Calu3 (cell line): ENCODE results near the gene SHC2. TPM values are rescaled to one million over a fixed set of nuclear protein-coding genes. Genes with fewer than 3 reads are reported as not detected.
"Not testable (repeated sequence)": the region's sequence is repeated elsewhere in the genome, so short reads cannot be mapped to it uniquely, and the experiment has no call there.

Experiments
- BruUV-seq: library from RNA; stranded (reverse); fragments of 400-500 nt; replicated peaks from 2 replicates; lab custom pipeline; 2021; lab: Mats Ljungman, UMichigan
- CTCF ChIA-PET: fragments of 300-600 bp; sonication (Branson Sonifier 250); formaldehyde crosslinking; loops from one replicate; lab custom pipeline; 2022; ENCODE audit warnings: antibody characterized with exemption; lab: Charles Lee
- DNase-seq: peaks from one replicate; pipeline ENCODE4 v3.0.0; 2022
- H3K27ac Mint-ChIP-seq: one replicate; pipeline ENCODE4 v1.8.0; 2022; ENCODE audit warnings: mixed read lengths; ENCODE audit not compliant: unreplicated experiment
- H3K27me3 Mint-ChIP-seq: one replicate; pipeline ENCODE4 v1.8.0; 2022; ENCODE audit warnings: mixed read lengths; ENCODE audit not compliant: unreplicated experiment
- H3K36me3 Mint-ChIP-seq: one replicate; pipeline ENCODE4 v1.8.0; 2022; ENCODE audit warnings: mild to moderate bottlenecking, moderate library complexity, mixed read lengths; ENCODE audit not compliant: insufficient read depth, unreplicated experiment
- H3K4me1 Mint-ChIP-seq: one replicate; pipeline ENCODE4 v1.8.0; 2022; ENCODE audit warnings: mild to moderate bottlenecking, low read depth, mixed read lengths; ENCODE audit not compliant: unreplicated experiment
- H3K4me3 Mint-ChIP-seq: one replicate; pipeline ENCODE4 v1.8.0; 2022; ENCODE audit warnings: mild to moderate bottlenecking, low read depth, moderate library complexity, mixed read lengths; ENCODE audit not compliant: unreplicated experiment
- H3K9me3 Mint-ChIP-seq: one replicate; pipeline ENCODE4 v1.8.0; 2022; ENCODE audit warnings: low read depth, mixed read lengths; ENCODE audit not compliant: unreplicated experiment
- intact Hi-C: fragments of 100-400 bp; cut with micrococcal nuclease; formaldehyde crosslinking; loops from one replicate; pipeline ENCODE4 v1.10.0; 2022; ENCODE audit not compliant: unreplicated experiment
- total RNA-seq: library from RNA; stranded (reverse); gene quantifications from 2 replicates; pipeline ENCODE4 v1.2.3, GENCODE V29; 2022
- TF ChIP-seq, protein P1 (sequence below): fragments of 200-600 bp; IDR thresholded peaks from one replicate; pipeline ENCODE4 v1.8.0; 2022; ENCODE audit warnings: antibody characterized with exemption; ENCODE audit not compliant: unreplicated experiment

Gene SHC2
- total RNA-seq, 1 experiment from 2014 or later: 8.4 TPM

DNA sequence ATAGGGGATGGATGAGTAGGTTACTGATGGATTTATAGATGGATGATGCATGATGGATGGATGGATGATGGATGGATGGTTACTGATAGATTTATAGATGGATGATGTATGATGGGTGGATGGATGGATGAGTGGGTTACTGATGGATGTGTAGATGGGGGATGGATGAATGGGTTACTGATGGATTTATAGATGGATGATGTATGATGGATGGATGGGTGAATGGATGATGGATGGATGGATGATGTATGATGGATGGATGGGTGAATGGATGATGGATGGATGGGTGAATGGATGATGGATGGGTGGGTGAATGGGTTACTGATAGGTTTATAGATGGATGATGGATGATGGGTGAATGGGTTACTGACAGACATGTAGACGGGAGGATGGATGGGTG, 45.5 kb downstream of the SHC2 start:
- Mint-ChIP-seq H3K36me3 (no peaks in the 10 kb centered on the region), H3K4me1 (no peaks in the 10 kb centered on the region), H3K27ac (no peak overlapping the region), H3K27me3 (no peaks in the 10 kb centered on the region), H3K9me3 (no peaks in the 10 kb centered on the region), H3K4me3 (no peak overlapping the region)
- intact Hi-C loops: no loop called here
- no peak for DNase-seq
- CTCF ChIA-PET: no interaction called here
- no TSS peak for BruUV-seq
- TF ChIP-seq, protein P1, sequence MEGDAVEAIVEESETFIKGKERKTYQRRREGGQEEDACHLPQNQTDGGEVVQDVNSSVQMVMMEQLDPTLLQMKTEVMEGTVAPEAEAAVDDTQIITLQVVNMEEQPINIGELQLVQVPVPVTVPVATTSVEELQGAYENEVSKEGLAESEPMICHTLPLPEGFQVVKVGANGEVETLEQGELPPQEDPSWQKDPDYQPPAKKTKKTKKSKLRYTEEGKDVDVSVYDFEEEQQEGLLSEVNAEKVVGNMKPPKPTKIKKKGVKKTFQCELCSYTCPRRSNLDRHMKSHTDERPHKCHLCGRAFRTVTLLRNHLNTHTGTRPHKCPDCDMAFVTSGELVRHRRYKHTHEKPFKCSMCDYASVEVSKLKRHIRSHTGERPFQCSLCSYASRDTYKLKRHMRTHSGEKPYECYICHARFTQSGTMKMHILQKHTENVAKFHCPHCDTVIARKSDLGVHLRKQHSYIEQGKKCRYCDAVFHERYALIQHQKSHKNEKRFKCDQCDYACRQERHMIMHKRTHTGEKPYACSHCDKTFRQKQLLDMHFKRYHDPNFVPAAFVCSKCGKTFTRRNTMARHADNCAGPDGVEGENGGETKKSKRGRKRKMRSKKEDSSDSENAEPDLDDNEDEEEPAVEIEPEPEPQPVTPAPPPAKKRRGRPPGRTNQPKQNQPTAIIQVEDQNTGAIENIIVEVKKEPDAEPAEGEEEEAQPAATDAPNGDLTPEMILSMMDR: no peak

DNA sequence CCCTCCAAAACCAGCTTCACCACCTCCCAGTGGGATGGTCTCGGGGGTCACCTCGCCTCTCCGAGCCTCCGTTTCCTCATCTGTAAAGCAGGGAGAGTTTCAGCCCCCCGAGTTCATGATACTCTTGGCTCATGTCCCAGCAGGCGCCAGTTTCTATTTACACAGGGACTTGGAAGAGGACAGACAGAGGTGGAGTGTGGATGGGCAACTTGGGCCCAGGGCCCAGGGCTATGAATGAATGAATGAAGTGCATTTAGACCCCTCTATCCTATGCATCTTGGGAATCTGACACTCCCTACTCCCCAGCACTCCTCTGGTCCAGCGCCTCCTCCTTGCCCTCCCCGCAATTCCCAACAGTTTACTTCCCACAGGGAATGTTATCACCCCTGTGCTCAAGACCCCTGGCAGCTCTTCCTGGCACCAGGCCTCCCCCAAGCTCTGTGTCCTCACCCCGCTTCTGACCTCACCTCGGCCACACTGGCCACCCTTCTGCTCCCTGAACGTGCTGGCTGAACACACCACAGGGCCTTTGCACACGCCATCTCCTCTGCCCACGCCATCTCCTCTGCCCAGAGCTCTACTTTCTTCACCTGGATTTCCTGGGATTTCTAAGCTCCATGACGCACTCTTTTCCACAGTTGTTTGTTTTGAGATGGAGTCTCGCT, 46.9 kb downstream of the SHC2 start:
- DNase-seq: no peak
- no peak overlapping the region for H3K4me3 Mint-ChIP-seq
- intact Hi-C loops: no loop called here
- no peak overlapping the region for H3K27ac Mint-ChIP-seq
- peaks cover 13% of the 10 kb centered on the region for H3K27me3 Mint-ChIP-seq
- H3K9me3 Mint-ChIP-seq: no peaks in the 10 kb centered on the region
- H3K36me3 Mint-ChIP-seq: no peaks in the 10 kb centered on the region
- BruUV-seq: no TSS peak
- TF ChIP-seq, protein P1: no peak
- CTCF ChIA-PET: no interaction called here
- H3K4me1 Mint-ChIP-seq: peaks cover 9% of the 10 kb centered on the region

DNA sequence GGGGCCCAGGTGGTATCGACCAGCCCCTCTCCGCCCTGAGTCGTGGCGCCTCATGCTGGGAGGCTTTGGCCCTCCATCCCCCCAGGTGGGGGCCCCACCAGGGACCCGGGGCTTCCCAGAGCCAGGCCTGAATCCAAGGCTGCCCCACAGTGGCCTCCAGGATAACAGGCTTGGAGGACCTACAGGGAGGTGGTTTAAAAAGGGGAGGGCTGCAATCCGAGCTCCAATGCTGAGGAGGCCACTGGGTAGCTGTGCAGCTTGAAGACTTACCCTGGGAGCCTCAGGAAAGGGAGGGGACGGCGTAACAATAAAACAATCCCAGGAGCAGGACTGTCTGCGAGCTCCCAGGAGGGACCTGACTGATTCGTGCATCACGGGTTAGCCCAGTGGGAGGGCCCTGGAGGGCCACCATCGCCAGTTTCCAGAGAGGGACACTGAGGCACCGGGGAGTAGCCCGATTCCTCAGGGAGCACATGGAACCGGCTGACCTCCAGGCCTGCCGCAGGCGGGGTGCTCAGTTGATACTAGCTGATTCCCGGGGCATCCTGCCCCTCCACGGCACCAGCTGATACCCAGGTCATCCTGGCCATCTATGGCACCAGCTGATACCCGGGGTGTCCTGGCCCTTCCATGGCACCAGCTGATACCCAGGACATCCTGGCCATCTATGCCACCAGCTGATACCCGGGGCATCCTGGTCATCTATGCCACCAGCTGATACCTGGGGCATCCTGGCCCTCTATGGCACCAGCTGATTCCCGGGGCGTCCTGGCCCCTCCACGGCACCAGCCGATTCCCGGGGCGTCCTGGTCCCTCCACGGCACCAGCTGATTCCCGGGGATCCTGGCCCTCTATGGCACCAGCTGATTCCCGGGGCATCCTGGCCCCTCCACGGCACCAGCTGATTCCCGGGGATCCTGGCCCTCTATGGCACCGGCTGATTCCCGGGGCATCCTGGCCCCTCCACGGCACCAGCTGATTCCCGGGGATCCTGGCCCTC, 48.2 kb downstream of the SHC2 start:
- Mint-ChIP-seq H3K4me1 (peaks cover 9% of the 10 kb centered on the region), H3K27me3 (peaks cover 13% of the 10 kb centered on the region), H3K9me3 (no peaks in the 10 kb centered on the region), H3K27ac (no peak overlapping the region), H3K36me3 (no peaks in the 10 kb centered on the region), H3K4me3 (no peak overlapping the region)
- intact Hi-C loops: no loop called here
- TF ChIP-seq, protein P1: no peak
- CTCF ChIA-PET: no interaction called here
- no TSS peak for BruUV-seq
- no peak for DNase-seq

DNA sequence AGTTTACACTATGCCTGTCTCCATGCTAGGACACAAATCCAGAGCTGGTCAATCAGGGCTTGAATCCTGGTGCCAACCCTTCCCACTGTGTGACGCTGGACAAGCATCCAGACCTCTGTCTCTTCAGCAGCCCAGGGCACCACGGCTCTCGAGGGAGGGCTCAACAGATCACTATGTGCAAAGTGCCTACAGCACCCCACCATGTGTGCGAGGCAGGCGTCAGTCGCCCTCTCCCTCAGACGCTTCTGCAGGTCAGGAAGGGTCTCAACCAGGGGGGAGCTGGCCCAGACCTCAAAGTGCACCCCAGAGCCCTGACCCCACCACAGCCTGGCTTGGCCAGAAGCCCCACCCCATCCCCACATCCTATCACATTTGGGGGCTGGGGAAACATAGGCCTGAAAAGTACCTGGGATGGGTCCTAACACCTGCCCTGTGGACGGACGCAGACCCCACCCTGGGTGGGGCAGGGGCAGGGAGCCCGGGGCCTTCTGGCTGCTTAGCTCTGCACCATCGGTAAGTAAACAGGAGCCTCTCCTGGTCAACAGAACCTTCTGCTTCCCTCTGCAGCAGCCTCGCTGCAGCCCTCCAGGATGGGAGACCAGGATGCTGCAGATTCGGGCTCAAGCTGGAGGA, 49.0 kb downstream of the SHC2 start:
- intact Hi-C loops: no loop called here
- Mint-ChIP-seq H3K4me1 (peaks cover 9% of the 10 kb centered on the region), H3K27ac (no peak overlapping the region), H3K9me3 (no peaks in the 10 kb centered on the region), H3K27me3 (peaks cover 13% of the 10 kb centered on the region), H3K4me3 (no peak overlapping the region), H3K36me3 (no peaks in the 10 kb centered on the region)
- TF ChIP-seq, protein P1: no peak
- no TSS peak for BruUV-seq
- no peak for DNase-seq
- CTCF ChIA-PET: no interaction called here

DNA sequence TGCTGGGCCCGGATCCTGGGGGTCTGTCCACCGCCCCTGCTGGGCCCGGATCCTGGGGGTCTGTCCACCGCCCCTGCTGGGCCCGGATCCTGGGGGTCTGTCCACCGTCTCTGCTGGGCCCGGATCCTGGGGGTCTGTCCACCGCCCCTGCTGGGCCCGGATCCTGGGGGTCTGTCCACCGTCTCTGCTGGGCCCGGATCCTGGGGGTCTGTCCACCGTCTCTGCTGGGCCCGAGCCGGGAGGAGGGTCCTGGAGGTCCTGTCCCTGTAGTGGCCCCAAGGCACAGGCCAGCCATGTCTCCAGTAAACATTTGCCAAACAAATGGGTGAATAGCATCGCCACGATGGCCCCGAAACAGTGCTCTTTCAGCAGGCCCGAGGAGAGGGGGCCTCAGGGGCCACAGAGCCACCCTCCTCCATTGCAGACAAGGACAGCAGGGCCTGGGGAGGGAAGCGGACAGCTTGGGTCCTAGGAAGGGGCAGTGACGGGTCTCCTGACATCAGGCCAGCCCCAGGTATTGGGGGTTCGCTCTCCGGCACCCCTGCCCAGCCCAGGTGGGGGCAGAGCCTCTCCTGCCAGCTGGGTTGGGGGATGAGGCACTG, 49.6 kb downstream of the SHC2 start:
- intact Hi-C loops, H3K4me3 Mint-ChIP-seq, BruUV-seq: not testable (repeated sequence)

More for the DNA sequence above, 49.6 kb downstream of the SHC2 start:
- CTCF ChIA-PET, H3K36me3 Mint-ChIP-seq, H3K4me1 Mint-ChIP-seq, H3K9me3 Mint-ChIP-seq, H3K27ac Mint-ChIP-seq, DNase-seq: not testable (repeated sequence)
- peaks cover 13% of the 10 kb centered on the region for H3K27me3 Mint-ChIP-seq
